Mesenchymal stem cell (in vitro differentiated cells and primary cell): Measurements from ENCODE around the gene SYAP1. TPM values are rescaled to one million over a fixed set of nuclear protein-coding genes. Genes with fewer than 3 reads are reported as not detected.

Source experiments
- DNase-seq: peaks from one replicate; pipeline ENCODE4 v3.0.0-alpha.2; 2013
- H2AFZ ChIP-seq: one replicate; pipeline ENCODE4 v1.6.1; 2013; ENCODE audit warnings: low read depth, mild to moderate bottlenecking, control low read depth, inconsistent platforms, low read length, moderate library complexity
- H2AK5ac ChIP-seq: 2 replicates; pipeline ENCODE4 v1.6.1; 2013; ENCODE audit warnings: low read length, moderate library complexity, mild to moderate bottlenecking, inconsistent platforms; ENCODE audit not compliant: severe bottlenecking
- H2BK120ac ChIP-seq: one replicate; pipeline ENCODE4 v1.6.1; 2013; ENCODE audit warnings: low read depth, mild to moderate bottlenecking, inconsistent platforms, low read length, moderate library complexity
- H2BK12ac ChIP-seq, 2 experiments: one replicate each; pipeline ENCODE4 v1.6.1; 2013; ENCODE audit warnings: inconsistent platforms in 2 of 2, low read length in 2 of 2, mild to moderate bottlenecking in 2 of 2, moderate library complexity in 2 of 2, control low read depth in 1 of 2
- H2BK15ac ChIP-seq: one replicate; pipeline ENCODE4 v1.6.1; 2013; ENCODE audit warnings: mild to moderate bottlenecking, low read depth, inconsistent platforms; ENCODE audit not compliant: poor library complexity, severe bottlenecking
- H2BK5ac ChIP-seq: 2 replicates; pipeline ENCODE4 v1.6.1; 2013; ENCODE audit warnings: low read depth, mild to moderate bottlenecking, low read length, control low read depth, inconsistent platforms; ENCODE audit not compliant: poor library complexity, severe bottlenecking
- H3K14ac ChIP-seq, 2 experiments: one replicate each; pipeline ENCODE4 v1.6.1; 2013; ENCODE audit warnings: inconsistent platforms in 2 of 2, low read length in 2 of 2, control low read depth in 1 of 2, mild to moderate bottlenecking in 1 of 2, moderate library complexity in 1 of 2
- H3K18ac ChIP-seq, 2 experiments: one replicate each; pipeline ENCODE4 v1.6.1; 2013; ENCODE audit warnings: inconsistent platforms in 2 of 2, low read length in 2 of 2, control low read depth in 1 of 2, low read depth in 1 of 2, mild to moderate bottlenecking in 1 of 2
- H3K23ac ChIP-seq, 2 experiments: one replicate each; pipeline ENCODE4 v1.6.1; 2013; ENCODE audit warnings: inconsistent platforms in 2 of 2, low read length in 2 of 2, mild to moderate bottlenecking in 2 of 2, moderate library complexity in 2 of 2, control low read depth in 1 of 2
- H3K27ac ChIP-seq: 2 replicates; pipeline ENCODE4 v1.5.1; 2013; ENCODE audit warnings: mild to moderate bottlenecking, moderate library complexity, low read length, control low read depth, inconsistent platforms; ENCODE audit not compliant: poor library complexity, severe bottlenecking
- H3K27me3 ChIP-seq, 2 experiments: 2 replicates each; pipeline versions ENCODE4 v1.6.1 to v1.7.0; 2013; ENCODE audit warnings: low read length in 2 of 2, mild to moderate bottlenecking in 2 of 2, moderate library complexity in 2 of 2, control low read depth in 1 of 2, inconsistent platforms in 1 of 2; ENCODE audit not compliant: control insufficient read depth in 1 of 2, insufficient read depth in 1 of 2
- H3K36me3 ChIP-seq, 2 experiments: 2 replicates each; pipeline versions ENCODE4 v1.6.1 to v1.7.0; 2013; ENCODE audit warnings: low read length in 2 of 2, control low read depth in 1 of 2, inconsistent platforms in 1 of 2, low read depth in 1 of 2, mild to moderate bottlenecking in 1 of 2; ENCODE audit not compliant: insufficient read depth in 2 of 2, control insufficient read depth in 1 of 2
- H3K4ac ChIP-seq, 2 experiments: one replicate each; pipeline ENCODE4 v1.6.1; 2013; ENCODE audit warnings: inconsistent platforms in 2 of 2, low read length in 2 of 2, mild to moderate bottlenecking in 2 of 2, moderate library complexity in 2 of 2, control low read depth in 1 of 2, low read depth in 1 of 2
- H3K4me1 ChIP-seq: 2 replicates; pipeline ENCODE4 v1.6.1; 2013; ENCODE audit warnings: low read depth, low read length, control low read depth; ENCODE audit not compliant: control insufficient read depth, insufficient read depth
- H3K4me2 ChIP-seq: 2 replicates; pipeline ENCODE4 v1.6.1; 2013; ENCODE audit warnings: low read length, mild to moderate bottlenecking, inconsistent platforms; ENCODE audit not compliant: poor library complexity, severe bottlenecking
- H3K4me3 ChIP-seq, 2 experiments: 2 replicates each; pipeline versions ENCODE4 v1.5.1 to v1.7.0; 2013; ENCODE audit warnings: low read length in 2 of 2, mild to moderate bottlenecking in 2 of 2, control low read depth in 1 of 2, low read depth in 1 of 2; ENCODE audit not compliant: insufficient read depth in 1 of 2
- H3K79me1 ChIP-seq: replicated peaks from 2 replicates; pipeline ENCODE4 v1.6.1; 2013; ENCODE audit warnings: mild to moderate bottlenecking, control low read depth, low read length, inconsistent platforms; ENCODE audit not compliant: poor library complexity, severe bottlenecking
- H3K9ac ChIP-seq: 2 replicates; pipeline ENCODE4 v1.7.0; 2013; ENCODE audit warnings: mild to moderate bottlenecking, low read length, moderate library complexity
- H3K9me3 ChIP-seq: 2 replicates; pipeline ENCODE4 v1.7.0; 2013; ENCODE audit warnings: mild to moderate bottlenecking, low read length; ENCODE audit not compliant: control insufficient read depth
- H4K8ac ChIP-seq: one replicate; pipeline ENCODE4 v1.6.1; 2013; ENCODE audit warnings: inconsistent platforms, mild to moderate bottlenecking, low read length, moderate library complexity
- H4K91ac ChIP-seq: one replicate; pipeline ENCODE4 v1.6.1; 2013; ENCODE audit warnings: mild to moderate bottlenecking, low read length, inconsistent platforms
- WGBS: methylation state at CpG from one replicate; pipeline ENCODE4 v1.1.7; 2013; ENCODE audit warnings: mixed read lengths; 5-methylcytosine and 5-hydroxymethylcytosine counted together
- small RNA-seq: library from polyadenylated mRNA; stranded (forward); fragments of <200 nt; extraction: miRNeasy Mini kit (QIAGEN cat#:217004); gene quantifications from one replicate; pipeline ENCODE3, GENCODE V24; 2013; ENCODE audit warnings: low read depth

SYAP1 gene

GRCh38 chrX:16807976-16808542 lies 88.6 kb downstream of the SYAP1 start:
- Histone ChIP-seq H3K9ac (peak overlapping the region; percentile 85), H2BK15ac (no peak overlapping the region), H3K9me3 (no peaks in the 10 kb centered on the region), H3K4ac (no peak overlapping the region), H2BK12ac (no peak overlapping the region), H2AFZ (no peak overlapping the region), H3K36me3 (peaks cover under 1 to 12% of the 10 kb centered on the region in 2 experiments), H2BK120ac (no peak overlapping the region), H2AK5ac (no peak overlapping the region), H3K23ac (no peak overlapping the region), H3K27ac (no peak overlapping the region), H3K4me3 (peak overlapping the region in 1 of 2 experiments; percentile 80), H3K4me2 (no peak overlapping the region), H2BK5ac (no peak overlapping the region), H3K27me3 (no peaks in the 10 kb centered on the region), H3K18ac (no peak overlapping the region), H3K79me1 (no peaks in the 10 kb centered on the region), H3K4me1 (no peaks in the 10 kb centered on the region), H4K91ac (no peak overlapping the region), H3K14ac (no peak overlapping the region), H4K8ac (no peak overlapping the region)
- 32% methylated on average over 4 of the region's 4 CpGs for WGBS
- DNase-seq: peak; percentile 87

- WGBS: no CpG with 5 or more reads among the region's 1 CpG
- Histone ChIP-seq H3K9me3 (no peaks in the 10 kb centered on the region), H3K4me2 (no peak overlapping the region), H3K4me3 (no peak overlapping the region), H3K4ac (no peak overlapping the region), H3K27me3 (no peaks in the 10 kb centered on the region), H3K79me1 (peaks cover 2% of the 10 kb centered on the region), H3K9ac (no peak overlapping the region), H3K18ac (no peak overlapping the region), H2AFZ (no peak overlapping the region), H3K27ac (no peak overlapping the region), H4K8ac (no peak overlapping the region), H2BK120ac (no peak overlapping the region), H3K23ac (no peak overlapping the region), H4K91ac (no peak overlapping the region), H2BK15ac (no peak overlapping the region), H2BK5ac (no peak overlapping the region), H3K36me3 (peaks cover 0 to 26% of the 10 kb centered on the region in 2 experiments), H2BK12ac (no peak overlapping the region), H2AK5ac (no peak overlapping the region), H3K4me1 (no peaks in the 10 kb centered on the region), H3K14ac (no peak overlapping the region)
- DNase-seq: no peak
Observed at GRCh38 chrX:16814597-16814996, 95.2 kb downstream of the SYAP1 start.

Small RNA genes lying within 50 kb of the gene (small RNA-seq; reads per million reads assigned to genes)
- gene RNU7-56P (not detected), gene RPL12P49 (not detected)
